ENCODE measurements around the gene CORO1C.
A peak's percentile ranks its signal among the peaks of the same experiment; 100 is the strongest.
"Not testable (repeated sequence)": the region's sequence is repeated elsewhere in the genome, so short reads cannot be mapped to it uniquely, and the experiment has no call there.

The CORO1C gene

GRCh38 chr12:108731105-108731865 is at the start of gene CORO1C:
Gene CORO1C (minus strand): TSS chr12:108731518. CDS start chr12:108701318, 30,200 bp downstream.
- peak; percentile 91 to 92 for DNase-seq (ENCODE audit: low read depth in 2 of 2)

GRCh38 chr12:108779998-108780688 is 48.8 kb upstream of the CORO1C start:
- no peak for DNase-seq (ENCODE audit: low read depth in 2 of 2)

GRCh38 chr12:108778053-108778452 is 46.7 kb upstream of the CORO1C start:
- DNase-seq (ENCODE audit: low read depth in 2 of 2): no peak

- DNase-seq (ENCODE audit: low read depth in 2 of 2): no peak
These were observed 45.8 kb upstream of the CORO1C start for GRCh38 chr12:108777156-108777555.

- DNase-seq (ENCODE audit: low read depth in 2 of 2): peak in 1 of 2 experiments; percentile 12
These were observed 42.8 kb upstream of the CORO1C start for GRCh38 chr12:108773798-108774788.

GRCh38 chr12:108772891-108773797 is 41.8 kb upstream of the CORO1C start:
- no peak for DNase-seq (ENCODE audit: low read depth in 2 of 2)

- DNase-seq (ENCODE audit: low read depth in 2 of 2): no peak
These were observed 40.9 kb upstream of the CORO1C start for GRCh38 chr12:108772247-108772646.

- DNase-seq (ENCODE audit: low read depth in 2 of 2): not testable (repeated sequence)
These were observed 40.5 kb upstream of the CORO1C start for GRCh38 chr12:108771835-108772234.

GRCh38 chr12:108770963-108771362 is 39.6 kb upstream of the CORO1C start:
- no peak for DNase-seq (ENCODE audit: low read depth in 2 of 2)

GRCh38 chr12:108770269-108770829 is 39.0 kb upstream of the CORO1C start:
- DNase-seq (ENCODE audit: low read depth in 2 of 2): no peak

GRCh38 chr12:108768591-108769500 is 37.5 kb upstream of the CORO1C start:
- no peak for DNase-seq (ENCODE audit: low read depth in 2 of 2)

- DNase-seq (ENCODE audit: low read depth in 2 of 2): no peak
These were observed 35.0 kb upstream of the CORO1C start for GRCh38 chr12:108766294-108766693.

- no peak for DNase-seq (ENCODE audit: low read depth in 2 of 2)
These were observed 34.0 kb upstream of the CORO1C start for GRCh38 chr12:108765289-108765764.

- no peak for DNase-seq (ENCODE audit: low read depth in 2 of 2)
These were observed 33.4 kb upstream of the CORO1C start for GRCh38 chr12:108764540-108765288.

- DNase-seq (ENCODE audit: low read depth in 2 of 2): no peak
These were observed 29.9 kb upstream of the CORO1C start for GRCh38 chr12:108761226-108761625.

- DNase-seq (ENCODE audit: low read depth in 2 of 2): no peak
These were observed 28.6 kb upstream of the CORO1C start for GRCh38 chr12:108759924-108760323.

GRCh38 chr12:108757856-108758255 is 26.5 kb upstream of the CORO1C start:
- no peak for DNase-seq (ENCODE audit: low read depth in 2 of 2)

- no peak for DNase-seq (ENCODE audit: low read depth in 2 of 2)
These were observed 25.1 kb upstream of the CORO1C start for GRCh38 chr12:108756421-108756820.

- DNase-seq (ENCODE audit: low read depth in 2 of 2): no peak
These were observed 24.2 kb upstream of the CORO1C start for GRCh38 chr12:108755481-108755880.

All from fibroblast of skin of left quadriceps (primary cell).